ENCODE results near the gene ENTHD1. TPM values are rescaled to one million over a fixed set of nuclear protein-coding genes. Genes with fewer than 3 reads are reported as not detected.
"Not testable (repeated sequence)": the region's sequence is repeated elsewhere in the genome, so short reads cannot be mapped to it uniquely, and the experiment has no call there.

Gene ENTHD1
- total and polyA plus RNA-seq, 9 of the 15 experiments (the other 6 are each of a cell fraction or from before 2014, with no cell fraction given): 0.13 to 0.98 (median 0.35) TPM

DNA sequence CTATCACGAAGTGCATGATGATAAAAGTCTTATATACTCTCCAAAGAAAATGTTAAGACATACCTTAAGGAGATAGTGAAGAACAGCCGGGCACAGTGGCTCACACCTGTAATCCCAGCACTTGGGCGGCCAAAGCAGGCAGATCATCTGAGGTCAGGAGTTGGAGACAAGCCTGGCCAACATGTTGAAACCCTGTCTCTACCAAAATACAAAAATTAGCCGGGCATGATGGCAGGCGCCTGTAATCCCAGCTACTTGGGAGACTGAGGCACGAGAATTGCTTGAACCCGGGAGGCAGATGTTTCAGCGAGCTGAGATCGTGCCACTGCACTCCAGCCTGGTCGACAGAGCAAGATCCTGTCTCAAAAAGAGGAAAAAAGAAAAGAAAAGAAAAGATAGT, 10.5 kb upstream of the ENTHD1 start:
- H3K36me3 ChIP-seq (ENCODE audit: control insufficient read depth, insufficient read depth, low read length); H2AFZ ChIP-seq (ENCODE audit: low read depth, low read length); DNase-seq (ENCODE audit: extremely low read depth in 1 of 4, low spot score in 3 of 4); BruUV-seq (replicated peaks); in situ Hi-C loops (cut with MboI); ATAC-seq; H3K4me3 ChIP-seq; H3K27me3 ChIP-seq (ENCODE audit: control insufficient read depth in 2 of 2, insufficient read depth in 2 of 2, low read length in 2 of 2); H3K9me1 ChIP-seq (ENCODE audit: control insufficient read depth, insufficient read depth, low read length); H3K4me2 ChIP-seq (ENCODE audit: insufficient read depth, low read length); CTCF ChIA-PET (ENCODE audit: low intra/inter-chr PET ratio); H4K20me1 ChIP-seq (replicated peaks; ENCODE audit: control insufficient read depth, insufficient read depth, low read length); H3K9me3 ChIP-seq (replicated peaks; ENCODE audit: control insufficient read depth, insufficient read depth, low read depth, low read length); intact Hi-C loops (cut with micrococcal nuclease); H3K9ac ChIP-seq (ENCODE audit: insufficient read depth in 1 of 2, low read depth in 2 of 2, low read length in 2 of 2); FAIRE-seq: not testable (repeated sequence)
- Histone ChIP-seq H3K79me2 (ENCODE audit: control insufficient read depth, insufficient read depth, low read length) (peaks cover 78% of the 10 kb centered on the region; the same call in 2 of the 3 replicates), H3K27ac (ENCODE audit: extremely low read depth, low read depth, low read length) (peak overlapping the region; percentile 34; the same call in 1 of the 3 replicates), H3K4me1 (replicated peaks in 1 of 2; ENCODE audit: control insufficient read depth in 2 of 2, insufficient read depth in 2 of 2, low read length in 2 of 2) (peaks cover 0 to 19% of the 10 kb centered on the region in 2 experiments; a peak in 3 of 5 replicates)
- 21% methylated on average over 6 of the region's 10 CpGs for WGBS (ENCODE audit: insufficient coverage, low coverage, missing lambda C conversion rate)
- TF ChIP-seq, protein P1, sequence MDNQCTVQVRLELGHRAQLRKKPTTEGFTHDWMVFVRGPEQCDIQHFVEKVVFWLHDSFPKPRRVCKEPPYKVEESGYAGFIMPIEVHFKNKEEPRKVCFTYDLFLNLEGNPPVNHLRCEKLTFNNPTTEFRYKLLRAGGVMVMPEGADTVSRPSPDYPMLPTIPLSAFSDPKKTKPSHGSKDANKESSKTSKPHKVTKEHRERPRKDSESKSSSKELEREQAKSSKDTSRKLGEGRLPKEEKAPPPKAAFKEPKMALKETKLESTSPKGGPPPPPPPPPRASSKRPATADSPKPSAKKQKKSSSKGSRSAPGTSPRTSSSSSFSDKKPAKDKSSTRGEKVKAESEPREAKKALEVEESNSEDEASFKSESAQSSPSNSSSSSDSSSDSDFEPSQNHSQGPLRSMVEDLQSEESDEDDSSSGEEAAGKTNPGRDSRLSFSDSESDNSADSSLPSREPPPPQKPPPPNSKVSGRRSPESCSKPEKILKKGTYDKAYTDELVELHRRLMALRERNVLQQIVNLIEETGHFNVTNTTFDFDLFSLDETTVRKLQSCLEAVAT (IDR thresholded peaks at IDR 0.05): peak in 1 of 2 experiments; percentile 60; a peak in 1 of 4 replicates
- POLR2A ChIA-PET: interaction anchor here (1.0 kb wide), 1 partner anchor 9 kb away, joined by 3 read pairs; no protein-coding TSS in a partner anchor

DNA sequence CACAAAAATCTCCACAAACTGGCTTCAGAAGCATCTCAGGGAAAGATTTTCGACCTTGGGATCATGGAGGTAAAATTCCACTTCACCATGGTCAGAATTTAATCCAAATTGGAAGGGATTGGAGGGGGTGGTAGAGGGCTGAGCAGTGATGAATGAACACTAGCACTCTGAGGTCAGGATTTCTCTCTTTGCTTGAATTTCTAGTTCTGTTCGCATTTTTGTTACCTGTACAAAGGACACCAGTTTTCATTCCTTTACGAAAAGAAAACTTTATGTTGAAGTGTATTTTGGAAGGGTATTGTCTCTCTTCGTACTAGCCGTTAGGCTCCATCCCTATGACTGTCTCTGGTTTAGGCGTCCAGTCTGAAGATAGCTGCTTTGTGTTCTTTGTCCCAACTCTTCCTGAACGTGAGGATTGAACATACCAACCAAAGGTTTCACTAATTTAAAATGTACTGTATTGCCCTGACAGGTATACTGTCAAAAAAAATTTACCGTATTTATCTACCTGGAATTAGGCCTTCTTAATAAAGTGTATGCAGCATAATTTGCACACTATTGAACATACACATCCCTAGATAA, 8.1 kb upstream of the ENTHD1 start:
- 4% methylated on average over 8 of the region's 8 CpGs for WGBS (ENCODE audit: insufficient coverage, low coverage, missing lambda C conversion rate)
- DNase-seq (ENCODE audit: extremely low read depth in 1 of 4, low spot score in 3 of 4) (no peak), FAIRE-seq (peak; percentile 15), ATAC-seq (peak; percentile 58)
- intact Hi-C loops (cut with micrococcal nuclease) (no loop called here), in situ Hi-C loops (cut with MboI) (no loop called here)
- H3K4me3 ChIP-seq: peak overlapping the region; percentile 32
- no peaks in the 10 kb centered on the region for H3K9me3 ChIP-seq (replicated peaks; ENCODE audit: control insufficient read depth, insufficient read depth, low read depth, low read length)
- no peaks in the 10 kb centered on the region for H3K9me1 ChIP-seq (ENCODE audit: control insufficient read depth, insufficient read depth, low read length)
- no peaks in the 10 kb centered on the region for H3K36me3 ChIP-seq (ENCODE audit: control insufficient read depth, insufficient read depth, low read length)
- peak overlapping the region; percentile 77 for H2AFZ ChIP-seq (ENCODE audit: low read depth, low read length)
- peak overlapping the region; percentile 65 for H3K4me2 ChIP-seq (ENCODE audit: insufficient read depth, low read length)
- CTCF ChIA-PET (ENCODE audit: low intra/inter-chr PET ratio): no interaction called here
- POLR2A ChIA-PET: interaction anchor here (0.6 to 0.7 kb wide), 2 partner anchors 38 to 431 kb away, joined by 3 read pairs; no protein-coding TSS in a partner anchor
- no peaks in the 10 kb centered on the region for H3K27me3 ChIP-seq (ENCODE audit: control insufficient read depth in 2 of 2, insufficient read depth in 2 of 2, low read length in 2 of 2)
- H4K20me1 ChIP-seq (replicated peaks; ENCODE audit: control insufficient read depth, insufficient read depth, low read length): no peaks in the 10 kb centered on the region
- TF ChIP-seq, protein P2, sequence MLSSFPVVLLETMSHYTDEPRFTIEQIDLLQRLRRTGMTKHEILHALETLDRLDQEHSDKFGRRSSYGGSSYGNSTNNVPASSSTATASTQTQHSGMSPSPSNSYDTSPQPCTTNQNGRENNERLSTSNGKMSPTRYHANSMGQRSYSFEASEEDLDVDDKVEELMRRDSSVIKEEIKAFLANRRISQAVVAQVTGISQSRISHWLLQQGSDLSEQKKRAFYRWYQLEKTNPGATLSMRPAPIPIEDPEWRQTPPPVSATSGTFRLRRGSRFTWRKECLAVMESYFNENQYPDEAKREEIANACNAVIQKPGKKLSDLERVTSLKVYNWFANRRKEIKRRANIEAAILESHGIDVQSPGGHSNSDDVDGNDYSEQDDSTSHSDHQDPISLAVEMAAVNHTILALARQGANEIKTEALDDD (IDR thresholded peaks at IDR 0.05): peak; percentile 47; the same call in 1 of the 2 replicates
- no peak for TF ChIP-seq RBM34 (IDR thresholded peaks at IDR 0.05; ENCODE audit: borderline replicate concordance, insufficient read depth, low read length)
- peaks cover 0 to 12% of the 10 kb centered on the region in 2 experiments; a peak in 2 of 5 replicates for H3K4me1 ChIP-seq (replicated peaks in 1 of 2; ENCODE audit: control insufficient read depth in 2 of 2, insufficient read depth in 2 of 2, low read length in 2 of 2)
- H3K27ac ChIP-seq (ENCODE audit: extremely low read depth, low read depth, low read length): peak overlapping the region; percentile 60; the same call in 1 of the 3 replicates
- BruUV-seq (replicated peaks): TSS peak; percentile 52
- H3K9ac ChIP-seq (ENCODE audit: insufficient read depth in 1 of 2, low read depth in 2 of 2, low read length in 2 of 2): peak overlapping the region; percentile 12 to 34
- peaks cover 56% of the 10 kb centered on the region; the same call in 2 of the 3 replicates for H3K79me2 ChIP-seq (ENCODE audit: control insufficient read depth, insufficient read depth, low read length)

All from K562 (cell line).